HepG2 (cell line): ENCODE measurements around the gene ZBTB22. TPM values are rescaled to one million over a fixed set of nuclear protein-coding genes. Genes with fewer than 3 reads are reported as not detected.

Source experiments
- CHD4 ChIP-seq: fragments of 200-600 bp; sonication (generic); IDR thresholded peaks from 2 replicates; pipeline ENCODE4 v1.7.0; 2017; ENCODE audit warnings: mild to moderate bottlenecking, low read length, borderline replicate concordance
- EHMT2 ChIP-seq: fragments of 200-600 bp; sonication (generic); IDR thresholded peaks from 2 replicates; pipeline ENCODE4 v1.7.0; 2017; ENCODE audit warnings: antibody characterized with exemption, low read depth, low read length, borderline replicate concordance
- PHF21A ChIP-seq: sonication (generic); formaldehyde crosslinking; IDR thresholded peaks from 2 replicates; pipeline ENCODE4 v1.5.0; 2020; ENCODE audit warnings: mild to moderate bottlenecking, missing genetic modification reagents
- POLR2A ChIP-seq, 2 experiments: IDR thresholded peaks; 2 replicates each; pipeline ENCODE4 v1.6.1; 2011; ENCODE audit warnings: low read depth in 2 of 2, low read length in 2 of 2, mild to moderate bottlenecking in 1 of 2, moderate library complexity in 1 of 2; ENCODE audit not compliant: insufficient read depth in 1 of 2
- RARA ChIP-seq: IDR thresholded peaks from 2 replicates; pipeline ENCODE4 v1.6.1; 2016; ENCODE audit warnings: missing genetic modification reagents, missing compliant biosample characterization
- RBAK ChIP-seq: sonication (generic); formaldehyde crosslinking; IDR thresholded peaks from 2 replicates; pipeline ENCODE4 v1.5.1; 2020; ENCODE audit warnings: mild to moderate bottlenecking, missing genetic modification reagents
- RFX1 ChIP-seq: fragments of 450-650 bp; IDR thresholded peaks from 2 replicates; pipeline ENCODE4 v1.6.1; 2017
- SSRP1 ChIP-seq: IDR thresholded peaks from 2 replicates; pipeline ENCODE4 v1.6.1; 2016; ENCODE audit warnings: control low read depth
- TBL1XR1 ChIP-seq: fragments of 150-350 bp; IDR thresholded peaks from 2 replicates; pipeline ENCODE4 v1.6.1; 2014; ENCODE audit warnings: borderline replicate concordance, low read length; ENCODE audit not compliant: partially characterized antibody
- TP53 ChIP-seq: sonication (generic); formaldehyde crosslinking; conservative IDR thresholded peaks from 2 replicates; pipeline ENCODE4 v1.4.0; 2020; ENCODE audit warnings: missing genetic modification reagents
- ZFP36 ChIP-seq: fragments of 150-350 bp; IDR thresholded peaks from 2 replicates; pipeline ENCODE4 v1.6.1; 2018; ENCODE audit warnings: borderline replicate concordance, low read length, low read depth; ENCODE audit not compliant: partially characterized antibody
- polyA plus RNA-seq, 8 experiments: library from polyadenylated mRNA; depleted of rRNA in 3 of 8; stranded (reverse) in 7 of 8; unstranded in 1 of 8; fragments of >200 nt; fragmentation: Illumina TruSeq in 4 of 8; extraction: Trizol in 4 of 8; gene quantifications; 2 replicates each; pipeline versions ENCODE4 v1.2.1 to v1.2.3, GENCODE V29; 2011 to 2016; ENCODE audit warnings: low read depth in 4 of 8, missing spikeins in 1 of 8, mixed read lengths in 1 of 8; ENCODE audit not compliant: insufficient read depth in 1 of 8
- total RNA-seq, 5 experiments: library from RNA; depleted of rRNA; stranded (reverse); fragments of >200 nt; fragmentation: Illumina TruSeq; extraction: Trizol; gene quantifications; 2 replicates each; pipeline ENCODE4 v1.2.3, GENCODE V29; 2016; ENCODE audit warnings: low read depth in 1 of 5
- TF ChIP-seq, protein P1 (sequence below): sonication (generic); formaldehyde crosslinking; IDR thresholded peaks from 2 replicates; pipeline ENCODE4 v1.5.0; 2020; ENCODE audit warnings: missing genetic modification reagents
- TF ChIP-seq, protein P2 (sequence below): sonication (generic); formaldehyde crosslinking; IDR thresholded peaks from 2 replicates; pipeline ENCODE4 v1.9.0; 2021; ENCODE audit warnings: missing genetic modification reagents, borderline replicate concordance
- TF ChIP-seq, protein P3 (sequence below): sonication (generic); formaldehyde crosslinking; IDR thresholded peaks from 2 replicates; pipeline ENCODE4 v1.4.0; 2020; ENCODE audit warnings: missing genetic modification reagents
- TF ChIP-seq, protein P4 (sequence below): sonication (generic); formaldehyde crosslinking; conservative IDR thresholded peaks from 2 replicates; pipeline ENCODE4 v1.4.0; 2020; ENCODE audit warnings: missing genetic modification reagents
- TF ChIP-seq, protein P5 (sequence below): sonication (generic); formaldehyde crosslinking; IDR thresholded peaks from 2 replicates; pipeline ENCODE4 v1.5.0; 2020; ENCODE audit warnings: mild to moderate bottlenecking, missing genetic modification reagents, borderline replicate concordance

The ZBTB22 gene
- total and polyA plus RNA-seq, 2 of the 13 experiments (the other 11 are each of a cell fraction or from before 2014, with no cell fraction given), result 8.0 to 10.6 TPM

DNA sequence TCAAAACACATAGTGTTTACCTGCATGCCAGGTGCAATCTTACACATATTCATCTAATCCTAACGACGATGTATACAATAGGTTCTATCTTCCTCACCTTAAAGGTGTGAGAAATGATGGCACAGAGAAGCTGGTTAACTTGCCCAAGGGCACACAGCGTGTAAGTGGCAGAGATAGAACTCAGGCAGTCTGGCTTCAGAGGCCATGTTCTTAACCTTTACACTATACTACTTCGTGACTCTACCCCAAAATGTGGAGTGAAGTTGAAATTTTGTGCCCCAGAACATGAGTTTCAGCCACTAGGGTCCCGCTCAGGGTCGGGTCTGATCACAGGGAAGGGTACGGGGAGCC is 46.5 kb downstream of the ZBTB22 start (continued):
- TF ChIP-seq, protein P1, sequence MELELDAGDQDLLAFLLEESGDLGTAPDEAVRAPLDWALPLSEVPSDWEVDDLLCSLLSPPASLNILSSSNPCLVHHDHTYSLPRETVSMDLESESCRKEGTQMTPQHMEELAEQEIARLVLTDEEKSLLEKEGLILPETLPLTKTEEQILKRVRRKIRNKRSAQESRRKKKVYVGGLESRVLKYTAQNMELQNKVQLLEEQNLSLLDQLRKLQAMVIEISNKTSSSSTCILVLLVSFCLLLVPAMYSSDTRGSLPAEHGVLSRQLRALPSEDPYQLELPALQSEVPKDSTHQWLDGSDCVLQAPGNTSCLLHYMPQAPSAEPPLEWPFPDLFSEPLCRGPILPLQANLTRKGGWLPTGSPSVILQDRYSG (CRISPR knock-in tag), result no peak
- TF ChIP-seq RFX1 (no peak), TP53 (CRISPR knock-in tag) (no peak), POLR2A (IDR thresholded peaks at IDR 0.05; ENCODE audit: insufficient read depth in 1 of 2, low read depth in 2 of 2, low read length in 2 of 2) (no peak), TBL1XR1 (no peak), RBAK (peak; percentile 59; the same call in 1 of the 2 replicates), PHF21A (CRISPR knock-in tag) (no peak), EHMT2 (no peak), SSRP1 (CRISPR knock-in tag) (0 out of 2 replicates have a peak, but pooled peaks have one; percentile 40), ZFP36 (peak; percentile 72), CHD4 (peak; percentile 41; the same call in 1 of the 2 replicates), RARA (CRISPR knock-in tag) (no peak)
- TF ChIP-seq, protein P2, sequence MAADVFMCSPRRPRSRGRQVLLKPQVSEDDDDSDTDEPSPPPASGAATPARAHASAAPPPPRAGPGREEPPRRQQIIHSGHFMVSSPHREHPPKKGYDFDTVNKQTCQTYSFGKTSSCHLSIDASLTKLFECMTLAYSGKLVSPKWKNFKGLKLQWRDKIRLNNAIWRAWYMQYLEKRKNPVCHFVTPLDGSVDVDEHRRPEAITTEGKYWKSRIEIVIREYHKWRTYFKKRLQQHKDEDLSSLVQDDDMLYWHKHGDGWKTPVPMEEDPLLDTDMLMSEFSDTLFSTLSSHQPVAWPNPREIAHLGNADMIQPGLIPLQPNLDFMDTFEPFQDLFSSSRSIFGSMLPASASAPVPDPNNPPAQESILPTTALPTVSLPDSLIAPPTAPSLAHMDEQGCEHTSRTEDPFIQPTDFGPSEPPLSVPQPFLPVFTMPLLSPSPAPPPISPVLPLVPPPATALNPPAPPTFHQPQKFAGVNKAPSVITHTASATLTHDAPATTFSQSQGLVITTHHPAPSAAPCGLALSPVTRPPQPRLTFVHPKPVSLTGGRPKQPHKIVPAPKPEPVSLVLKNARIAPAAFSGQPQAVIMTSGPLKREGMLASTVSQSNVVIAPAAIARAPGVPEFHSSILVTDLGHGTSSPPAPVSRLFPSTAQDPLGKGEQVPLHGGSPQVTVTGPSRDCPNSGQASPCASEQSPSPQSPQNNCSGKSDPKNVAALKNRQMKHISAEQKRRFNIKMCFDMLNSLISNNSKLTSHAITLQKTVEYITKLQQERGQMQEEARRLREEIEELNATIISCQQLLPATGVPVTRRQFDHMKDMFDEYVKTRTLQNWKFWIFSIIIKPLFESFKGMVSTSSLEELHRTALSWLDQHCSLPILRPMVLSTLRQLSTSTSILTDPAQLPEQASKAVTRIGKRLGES (CRISPR knock-in tag), result peak; percentile 1; the same call in 1 of the 2 replicates
- TF ChIP-seq, protein P3, sequence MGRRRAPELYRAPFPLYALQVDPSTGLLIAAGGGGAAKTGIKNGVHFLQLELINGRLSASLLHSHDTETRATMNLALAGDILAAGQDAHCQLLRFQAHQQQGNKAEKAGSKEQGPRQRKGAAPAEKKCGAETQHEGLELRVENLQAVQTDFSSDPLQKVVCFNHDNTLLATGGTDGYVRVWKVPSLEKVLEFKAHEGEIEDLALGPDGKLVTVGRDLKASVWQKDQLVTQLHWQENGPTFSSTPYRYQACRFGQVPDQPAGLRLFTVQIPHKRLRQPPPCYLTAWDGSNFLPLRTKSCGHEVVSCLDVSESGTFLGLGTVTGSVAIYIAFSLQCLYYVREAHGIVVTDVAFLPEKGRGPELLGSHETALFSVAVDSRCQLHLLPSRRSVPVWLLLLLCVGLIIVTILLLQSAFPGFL (CRISPR knock-in tag), result no peak
- TF ChIP-seq, protein P4, sequence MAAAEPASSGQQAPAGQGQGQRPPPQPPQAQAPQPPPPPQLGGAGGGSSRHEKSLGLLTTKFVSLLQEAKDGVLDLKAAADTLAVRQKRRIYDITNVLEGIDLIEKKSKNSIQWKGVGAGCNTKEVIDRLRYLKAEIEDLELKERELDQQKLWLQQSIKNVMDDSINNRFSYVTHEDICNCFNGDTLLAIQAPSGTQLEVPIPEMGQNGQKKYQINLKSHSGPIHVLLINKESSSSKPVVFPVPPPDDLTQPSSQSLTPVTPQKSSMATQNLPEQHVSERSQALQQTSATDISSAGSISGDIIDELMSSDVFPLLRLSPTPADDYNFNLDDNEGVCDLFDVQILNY (CRISPR knock-in tag), result no peak
- TF ChIP-seq, protein P5, sequence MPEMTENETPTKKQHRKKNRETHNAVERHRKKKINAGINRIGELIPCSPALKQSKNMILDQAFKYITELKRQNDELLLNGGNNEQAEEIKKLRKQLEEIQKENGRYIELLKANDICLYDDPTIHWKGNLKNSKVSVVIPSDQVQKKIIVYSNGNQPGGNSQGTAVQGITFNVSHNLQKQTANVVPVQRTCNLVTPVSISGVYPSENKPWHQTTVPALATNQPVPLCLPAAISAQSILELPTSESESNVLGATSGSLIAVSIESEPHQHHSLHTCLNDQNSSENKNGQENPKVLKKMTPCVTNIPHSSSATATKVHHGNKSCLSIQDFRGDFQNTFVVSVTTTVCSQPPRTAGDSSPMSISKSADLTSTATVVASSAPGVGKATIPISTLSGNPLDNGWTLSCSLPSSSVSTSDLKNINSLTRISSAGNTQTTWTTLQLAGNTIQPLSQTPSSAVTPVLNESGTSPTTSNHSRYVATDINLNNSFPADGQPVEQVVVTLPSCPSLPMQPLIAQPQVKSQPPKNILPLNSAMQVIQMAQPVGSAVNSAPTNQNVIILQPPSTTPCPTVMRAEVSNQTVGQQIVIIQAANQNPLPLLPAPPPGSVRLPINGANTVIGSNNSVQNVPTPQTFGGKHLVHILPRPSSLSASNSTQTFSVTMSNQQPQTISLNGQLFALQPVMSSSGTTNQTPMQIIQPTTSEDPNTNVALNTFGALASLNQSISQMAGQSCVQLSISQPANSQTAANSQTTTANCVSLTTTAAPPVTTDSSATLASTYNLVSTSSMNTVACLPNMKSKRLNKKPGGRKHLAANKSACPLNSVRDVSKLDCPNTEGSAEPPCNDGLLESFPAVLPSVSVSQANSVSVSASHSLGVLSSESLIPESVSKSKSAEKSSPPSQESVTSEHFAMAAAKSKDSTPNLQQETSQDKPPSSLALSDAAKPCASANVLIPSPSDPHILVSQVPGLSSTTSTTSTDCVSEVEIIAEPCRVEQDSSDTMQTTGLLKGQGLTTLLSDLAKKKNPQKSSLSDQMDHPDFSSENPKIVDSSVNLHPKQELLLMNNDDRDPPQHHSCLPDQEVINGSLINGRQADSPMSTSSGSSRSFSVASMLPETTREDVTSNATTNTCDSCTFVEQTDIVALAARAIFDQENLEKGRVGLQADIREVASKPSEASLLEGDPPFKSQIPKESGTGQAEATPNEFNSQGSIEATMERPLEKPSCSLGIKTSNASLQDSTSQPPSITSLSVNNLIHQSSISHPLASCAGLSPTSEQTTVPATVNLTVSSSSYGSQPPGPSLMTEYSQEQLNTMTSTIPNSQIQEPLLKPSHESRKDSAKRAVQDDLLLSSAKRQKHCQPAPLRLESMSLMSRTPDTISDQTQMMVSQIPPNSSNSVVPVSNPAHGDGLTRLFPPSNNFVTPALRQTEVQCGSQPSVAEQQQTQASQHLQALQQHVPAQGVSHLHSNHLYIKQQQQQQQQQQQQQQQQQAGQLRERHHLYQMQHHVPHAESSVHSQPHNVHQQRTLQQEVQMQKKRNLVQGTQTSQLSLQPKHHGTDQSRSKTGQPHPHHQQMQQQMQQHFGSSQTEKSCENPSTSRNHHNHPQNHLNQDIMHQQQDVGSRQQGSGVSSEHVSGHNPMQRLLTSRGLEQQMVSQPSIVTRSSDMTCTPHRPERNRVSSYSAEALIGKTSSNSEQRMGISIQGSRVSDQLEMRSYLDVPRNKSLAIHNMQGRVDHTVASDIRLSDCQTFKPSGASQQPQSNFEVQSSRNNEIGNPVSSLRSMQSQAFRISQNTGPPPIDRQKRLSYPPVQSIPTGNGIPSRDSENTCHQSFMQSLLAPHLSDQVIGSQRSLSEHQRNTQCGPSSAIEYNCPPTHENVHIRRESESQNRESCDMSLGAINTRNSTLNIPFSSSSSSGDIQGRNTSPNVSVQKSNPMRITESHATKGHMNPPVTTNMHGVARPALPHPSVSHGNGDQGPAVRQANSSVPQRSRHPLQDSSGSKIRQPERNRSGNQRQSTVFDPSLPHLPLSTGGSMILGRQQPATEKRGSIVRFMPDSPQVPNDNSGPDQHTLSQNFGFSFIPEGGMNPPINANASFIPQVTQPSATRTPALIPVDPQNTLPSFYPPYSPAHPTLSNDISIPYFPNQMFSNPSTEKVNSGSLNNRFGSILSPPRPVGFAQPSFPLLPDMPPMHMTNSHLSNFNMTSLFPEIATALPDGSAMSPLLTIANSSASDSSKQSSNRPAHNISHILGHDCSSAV (CRISPR knock-in tag), result no peak
